Smooth muscle cell (in vitro differentiated cells): ENCODE data around the gene ZNF674. TPM values are rescaled to one million over a fixed set of nuclear protein-coding genes. Genes with fewer than 3 reads are reported as not detected.
"Not testable (repeated sequence)": the region's sequence is repeated elsewhere in the genome, so short reads cannot be mapped to it uniquely, and the experiment has no call there.

Source experiments
- DNase-seq: peaks from one replicate; lab custom pipeline; 2025; ENCODE audit not compliant: unreplicated experiment; lab: John Stamatoyannopoulos, UW
- H2AFZ ChIP-seq: fragments of 200-600 bp; sonication (generic); 2 replicates; pipeline ENCODE4 v1.6.0; 2016; ENCODE audit warnings: antibody characterized with exemption, low read depth, mild to moderate bottlenecking
- H3F3A ChIP-seq: fragments of 200-600 bp; sonication (generic); 2 replicates; pipeline ENCODE4 v1.6.0; 2017; ENCODE audit warnings: antibody characterized with exemption, low read depth
- H3K27ac ChIP-seq: fragments of 200-600 bp; sonication (generic); 2 replicates; pipeline ENCODE4 v1.5.1; 2016; ENCODE audit warnings: low read depth, mild to moderate bottlenecking
- H3K27me3 ChIP-seq: fragments of 200-600 bp; sonication (generic); 2 replicates; pipeline ENCODE4 v1.6.1; 2016; ENCODE audit warnings: low read depth, mild to moderate bottlenecking
- H3K36me3 ChIP-seq: fragments of 200-600 bp; sonication (generic); 2 replicates; pipeline ENCODE4 v1.5.1; 2016; ENCODE audit warnings: low read depth
- H3K4me1 ChIP-seq: fragments of 200-600 bp; sonication (generic); 2 replicates; pipeline ENCODE4 v1.5.1; 2016; ENCODE audit warnings: low read depth
- H3K4me2 ChIP-seq: fragments of 200-600 bp; sonication (generic); 2 replicates; pipeline ENCODE4 v1.6.0; 2016; ENCODE audit warnings: mild to moderate bottlenecking
- H3K4me3 ChIP-seq: fragments of 200-600 bp; sonication (generic); 2 replicates; pipeline ENCODE4 v1.5.1; 2016; ENCODE audit warnings: mild to moderate bottlenecking
- H3K79me2 ChIP-seq: fragments of 200-600 bp; sonication (generic); 2 replicates; pipeline ENCODE4 v1.6.0; 2016; ENCODE audit warnings: low read depth, mild to moderate bottlenecking
- H3K9ac ChIP-seq: fragments of 200-600 bp; sonication (generic); 2 replicates; pipeline ENCODE4 v1.6.0; 2016; ENCODE audit warnings: low read depth
- H3K9me3 ChIP-seq: fragments of 200-600 bp; sonication (generic); replicated peaks from 2 replicates; pipeline ENCODE4 v1.5.1; 2016; ENCODE audit warnings: low read depth
- H4K20me1 ChIP-seq: fragments of 200-600 bp; sonication (generic); 2 replicates; pipeline ENCODE4 v1.6.0; 2016; ENCODE audit warnings: low read depth
- WGBS: methylation state at CpG from one replicate; pipeline ENCODE4 v1.1.7; 2016; ENCODE audit warnings: low lambda C conversion rate; 5-methylcytosine and 5-hydroxymethylcytosine counted together
- polyA plus RNA-seq: library from polyadenylated mRNA; unstranded; fragments of >200 nt; fragmentation: Nextera tagmentation; extraction: Ambion mirVana; gene quantifications from 2 replicates; pipeline ENCODE4 v1.2.1, GENCODE V29; 2016
- total RNA-seq: library from RNA; depleted of rRNA; stranded (reverse); fragments of >200 nt; gene quantifications from 2 replicates; pipeline ENCODE4 v1.2.3, GENCODE V29; 2014
- TF ChIP-seq, protein P1 (sequence below): fragments of 200-600 bp; sonication (generic); IDR thresholded peaks from 2 replicates; pipeline ENCODE4 v1.5.1; 2017; ENCODE audit warnings: borderline replicate concordance, mild to moderate bottlenecking, antibody characterized with exemption; ENCODE audit not compliant: insufficient read depth, poor library complexity, severe bottlenecking

The ZNF674 gene
- total and polyA plus RNA-seq, 2 experiments from 2014 or later: 1.7 to 4.0 TPM

DNA sequence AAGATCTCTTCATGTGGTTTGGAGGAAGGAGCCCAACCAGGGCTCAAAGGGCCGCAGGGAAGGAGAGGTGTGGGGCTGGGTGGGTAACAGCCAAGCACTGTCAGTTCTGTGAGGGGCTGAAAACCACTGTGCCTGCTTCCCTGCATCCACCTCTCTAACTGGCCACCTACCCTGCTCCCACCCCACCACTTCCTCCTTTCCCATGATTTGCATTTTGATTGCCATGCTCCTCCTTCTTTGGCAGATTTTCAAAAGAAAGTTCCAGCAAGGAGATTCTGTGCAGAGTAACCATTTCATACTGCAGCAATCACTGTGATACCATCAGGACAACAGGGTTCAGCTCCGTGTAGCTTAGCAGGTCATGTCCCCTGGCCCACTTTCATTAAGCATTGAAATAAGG lies 1.8 kb downstream of the ZNF674 start:
- Histone ChIP-seq H4K20me1 (peaks cover 4% of the 10 kb centered on the region), H3K9ac (no peak overlapping the region), H3K4me1 (no peaks in the 10 kb centered on the region), H3K27me3 (no peaks in the 10 kb centered on the region), H2AFZ (no peak overlapping the region), H3K27ac (no peak overlapping the region), H3F3A (no peaks in the 10 kb centered on the region), H3K9me3 (no peaks in the 10 kb centered on the region), H3K4me3 (no peak overlapping the region), H3K79me2 (peaks cover 22% of the 10 kb centered on the region), H3K4me2 (no peak overlapping the region), H3K36me3 (no peaks in the 10 kb centered on the region)
- DNase-seq: no peak
- WGBS: 86% methylated on average over 2 of the region's 2 CpGs
- TF ChIP-seq, protein P1, sequence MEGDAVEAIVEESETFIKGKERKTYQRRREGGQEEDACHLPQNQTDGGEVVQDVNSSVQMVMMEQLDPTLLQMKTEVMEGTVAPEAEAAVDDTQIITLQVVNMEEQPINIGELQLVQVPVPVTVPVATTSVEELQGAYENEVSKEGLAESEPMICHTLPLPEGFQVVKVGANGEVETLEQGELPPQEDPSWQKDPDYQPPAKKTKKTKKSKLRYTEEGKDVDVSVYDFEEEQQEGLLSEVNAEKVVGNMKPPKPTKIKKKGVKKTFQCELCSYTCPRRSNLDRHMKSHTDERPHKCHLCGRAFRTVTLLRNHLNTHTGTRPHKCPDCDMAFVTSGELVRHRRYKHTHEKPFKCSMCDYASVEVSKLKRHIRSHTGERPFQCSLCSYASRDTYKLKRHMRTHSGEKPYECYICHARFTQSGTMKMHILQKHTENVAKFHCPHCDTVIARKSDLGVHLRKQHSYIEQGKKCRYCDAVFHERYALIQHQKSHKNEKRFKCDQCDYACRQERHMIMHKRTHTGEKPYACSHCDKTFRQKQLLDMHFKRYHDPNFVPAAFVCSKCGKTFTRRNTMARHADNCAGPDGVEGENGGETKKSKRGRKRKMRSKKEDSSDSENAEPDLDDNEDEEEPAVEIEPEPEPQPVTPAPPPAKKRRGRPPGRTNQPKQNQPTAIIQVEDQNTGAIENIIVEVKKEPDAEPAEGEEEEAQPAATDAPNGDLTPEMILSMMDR: no peak

DNA sequence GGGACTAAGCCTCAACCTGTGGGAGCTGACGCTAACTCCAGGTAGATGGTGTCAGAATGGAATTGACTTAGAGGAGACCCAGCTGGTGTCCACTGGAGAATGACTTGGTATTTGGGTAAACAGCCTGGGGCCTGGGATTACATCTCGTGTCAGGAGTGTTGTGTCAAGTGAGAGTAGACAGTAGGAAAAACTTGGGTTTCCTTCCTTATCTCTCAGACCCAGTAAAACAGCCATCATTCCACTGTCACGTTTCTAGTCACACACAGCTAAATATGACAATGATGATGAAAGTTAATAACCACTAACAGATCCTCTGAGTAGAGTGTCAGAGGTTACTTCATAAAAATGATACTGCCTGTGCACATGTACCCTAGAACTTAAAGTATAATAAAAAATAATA lies 13.8 kb downstream of the ZNF674 start:
- H3K36me3 ChIP-seq: no peaks in the 10 kb centered on the region
- no peak overlapping the region for H2AFZ ChIP-seq
- no peak for DNase-seq
- 62% methylated on average over 3 of the region's 3 CpGs for WGBS
- H3F3A ChIP-seq: no peaks in the 10 kb centered on the region
- no peaks in the 10 kb centered on the region for H3K4me1 ChIP-seq
- H3K4me2 ChIP-seq: no peak overlapping the region
- H3K27ac ChIP-seq: no peak overlapping the region
- H3K9me3 ChIP-seq: no peaks in the 10 kb centered on the region
- no peaks in the 10 kb centered on the region for H4K20me1 ChIP-seq
- H3K4me3 ChIP-seq: no peak overlapping the region
- no peaks in the 10 kb centered on the region for H3K27me3 ChIP-seq
- TF ChIP-seq, protein P1: no peak
- no peaks in the 10 kb centered on the region for H3K79me2 ChIP-seq
- H3K9ac ChIP-seq: no peak overlapping the region

DNA sequence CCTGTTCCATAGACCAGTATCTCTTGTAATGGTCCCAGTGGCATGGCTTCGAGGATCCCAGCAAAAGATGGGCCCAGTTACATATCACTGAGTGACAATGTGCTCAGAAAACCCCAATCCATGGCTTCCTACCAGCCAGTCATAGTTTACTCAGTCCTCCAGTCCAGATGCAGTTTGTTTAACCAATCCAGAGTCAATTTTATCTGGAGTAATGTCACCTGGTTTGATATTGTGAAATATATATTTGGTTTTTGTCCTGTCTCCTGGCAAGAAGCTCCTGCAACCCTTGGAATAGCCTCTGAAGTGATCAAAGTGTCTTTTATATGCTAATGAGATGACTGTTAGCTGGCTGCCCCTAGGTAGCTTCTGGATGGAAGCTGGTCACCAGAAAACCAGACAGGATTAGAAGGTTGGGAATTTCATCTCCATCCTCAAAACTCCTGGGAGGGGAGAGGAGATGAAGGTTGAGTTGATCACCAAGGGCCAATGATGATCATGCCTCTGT lies 14.8 kb downstream of the ZNF674 start:
- not testable (repeated sequence) for H3K27me3 ChIP-seq, H3K4me1 ChIP-seq, H3K79me2 ChIP-seq, H4K20me1 ChIP-seq, H3K4me3 ChIP-seq, H3K4me2 ChIP-seq, H3K9me3 ChIP-seq, H3F3A ChIP-seq, H2AFZ ChIP-seq, DNase-seq, H3K36me3 ChIP-seq, H3K27ac ChIP-seq, H3K9ac ChIP-seq
- WGBS: 69% methylated on average over 1 of the region's 1 CpG

DNA sequence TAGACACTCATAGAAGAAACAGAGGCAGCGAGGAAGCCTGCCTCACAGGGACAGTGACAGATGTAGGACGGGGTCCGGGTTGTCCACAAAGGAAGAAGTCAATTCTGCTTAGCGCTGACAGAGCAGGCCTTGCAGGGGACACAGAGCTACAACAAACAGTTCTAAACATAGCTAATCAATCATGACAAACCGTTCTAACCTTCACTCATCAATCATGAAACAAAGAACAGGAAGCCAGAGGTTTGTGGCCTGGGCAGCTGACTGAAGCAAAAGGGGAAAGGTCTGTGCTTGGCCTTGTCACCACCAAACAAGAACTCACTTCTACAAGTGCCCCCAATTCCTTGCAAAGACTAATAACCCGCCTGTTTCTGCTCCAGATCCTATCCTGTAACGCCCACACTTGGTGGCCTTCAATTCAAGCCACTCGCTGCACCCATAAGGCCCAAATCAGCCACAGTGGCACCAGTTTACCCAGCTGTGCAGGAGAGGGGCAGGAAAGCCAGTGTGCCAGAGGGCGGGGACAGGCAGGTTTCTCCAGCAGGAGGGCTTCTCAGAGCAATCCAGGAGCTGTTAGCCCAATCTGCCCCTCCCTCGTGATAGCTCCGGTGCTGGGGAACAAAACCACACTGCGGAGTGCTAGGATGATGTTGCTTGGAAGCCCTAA lies 15.3 kb downstream of the ZNF674 start:
- not testable (repeated sequence) for H3K36me3 ChIP-seq, H3K4me2 ChIP-seq, H3K4me3 ChIP-seq, H3K9ac ChIP-seq, H3K4me1 ChIP-seq, H3F3A ChIP-seq, H3K27me3 ChIP-seq, H4K20me1 ChIP-seq, DNase-seq, H2AFZ ChIP-seq, H3K79me2 ChIP-seq, H3K9me3 ChIP-seq, H3K27ac ChIP-seq
- WGBS: 71% methylated on average over 12 of the region's 12 CpGs

DNA sequence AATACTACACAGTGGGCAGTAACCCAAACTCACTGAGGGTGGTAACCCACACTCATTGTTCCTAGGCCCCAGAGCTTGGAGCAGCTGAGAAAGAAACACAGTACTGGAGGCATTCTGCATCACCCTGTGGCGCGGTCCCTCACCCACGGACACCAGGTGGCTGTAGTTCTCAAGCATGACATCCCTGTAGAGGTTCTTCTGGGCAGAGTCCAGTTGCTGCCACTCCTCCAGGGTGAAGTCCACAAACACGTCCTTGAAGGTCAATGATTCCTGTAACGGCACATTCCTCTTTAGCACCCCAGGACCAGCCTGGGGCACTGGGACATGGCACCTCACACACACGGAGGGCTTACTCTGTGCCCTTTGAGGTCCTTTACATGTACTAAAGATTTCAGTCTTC lies 16.6 kb downstream of the ZNF674 start:
- H3K79me2 ChIP-seq, H3K4me3 ChIP-seq, DNase-seq, H4K20me1 ChIP-seq, H3K9ac ChIP-seq, H3F3A ChIP-seq, H3K36me3 ChIP-seq, H3K27me3 ChIP-seq, H3K27ac ChIP-seq, H3K4me2 ChIP-seq, H3K9me3 ChIP-seq, H3K4me1 ChIP-seq, H2AFZ ChIP-seq: not testable (repeated sequence)
- WGBS: 83% methylated on average over 5 of the region's 6 CpGs
